GM12878 (cell line): ENCODE data around the gene CYP2U1. TPM values are rescaled to one million over a fixed set of nuclear protein-coding genes. Genes with fewer than 3 reads are reported as not detected.

Experiments used
- CBX3 ChIP-seq: fragments of 200-600 bp; sonication (generic); IDR thresholded peaks from 2 replicates; pipeline ENCODE4 v1.6.1; 2016; ENCODE audit warnings: low read depth, borderline replicate concordance
- EP300 ChIP-seq, 2 experiments: fragments of 150-350 bp in 1 of 2; IDR thresholded peaks; 2 replicates each; pipeline ENCODE4 v1.6.1; 2011 to 2012; ENCODE audit warnings: low read depth in 2 of 2, low read length in 2 of 2, borderline replicate concordance in 1 of 2, improper control_type of control experiment in 1 of 2, inconsistent platforms in 1 of 2; ENCODE audit not compliant: control insufficient read depth in 1 of 2
- EZH2 ChIP-seq: IDR thresholded peaks from 2 replicates; pipeline ENCODE4 v1.6.1; 2012; ENCODE audit warnings: low read depth, mild to moderate bottlenecking, control low read depth, inconsistent platforms, low read length, borderline replicate concordance; ENCODE audit not compliant: control insufficient read depth
- GABPA ChIP-seq: IDR thresholded peaks from 2 replicates; pipeline ENCODE4 v1.6.1; 2014; ENCODE audit warnings: antibody characterized with exemption, low read depth, mild to moderate bottlenecking, inconsistent platforms
- GATAD2B ChIP-seq: fragments of 450-650 bp; conservative IDR thresholded peaks from 2 replicates; pipeline ENCODE4 v1.6.1; 2017; ENCODE audit warnings: low read depth, mild to moderate bottlenecking, moderate library complexity
- HCFC1 ChIP-seq: fragments of 150-350 bp; IDR thresholded peaks from 2 replicates; pipeline ENCODE4 v1.6.1; 2014; ENCODE audit warnings: low read length
- IKZF2 ChIP-seq, 2 experiments: fragments of 450-650 bp; IDR thresholded peaks; 2 replicates each; pipeline ENCODE4 v1.6.1; 2017; ENCODE audit warnings: mild to moderate bottlenecking in 2 of 2, moderate library complexity in 2 of 2
- IRF4 ChIP-seq: IDR thresholded peaks from 2 replicates; pipeline ENCODE4 v1.6.1; 2011; ENCODE audit warnings: low read depth, low read length
- LARP7 ChIP-seq: fragments of 450-650 bp; IDR thresholded peaks from 2 replicates; pipeline ENCODE4 v1.6.1; 2017; ENCODE audit warnings: mild to moderate bottlenecking
- MEF2A ChIP-seq: IDR thresholded peaks from 2 replicates; pipeline ENCODE4 v1.6.1; 2011; ENCODE audit warnings: low read depth, mild to moderate bottlenecking, low read length, moderate library complexity; ENCODE audit not compliant: insufficient read depth
- MTA2 ChIP-seq: fragments of 450-650 bp; IDR thresholded peaks from 2 replicates; pipeline ENCODE4 v1.6.1; 2016; ENCODE audit warnings: low read depth, mild to moderate bottlenecking, moderate library complexity
- NBN ChIP-seq: fragments of 450-650 bp; IDR thresholded peaks from 2 replicates; pipeline ENCODE4 v1.6.1; 2016
- NFIC ChIP-seq: IDR thresholded peaks from 2 replicates; pipeline ENCODE4 v1.6.1; 2012; ENCODE audit warnings: low read depth, mild to moderate bottlenecking, inconsistent platforms, low read length, moderate library complexity
- NFXL1 ChIP-seq: fragments of 450-650 bp; IDR thresholded peaks from 2 replicates; pipeline ENCODE4 v1.6.1; 2017; ENCODE audit warnings: antibody characterized with exemption, mild to moderate bottlenecking, borderline replicate concordance
- NFYA ChIP-seq: IDR thresholded peaks from 2 replicates; pipeline ENCODE4 v1.6.1; 2011; ENCODE audit warnings: low read depth, mild to moderate bottlenecking, low read length, improper control_type of control experiment, borderline replicate concordance
- POLR2A ChIP-seq: IDR thresholded peaks from 2 replicates; pipeline ENCODE4 v1.6.1; 2011; ENCODE audit warnings: low read depth, mild to moderate bottlenecking, low read length
- RCOR1 ChIP-seq: conservative IDR thresholded peaks from 2 replicates; pipeline ENCODE4 v1.6.1; 2012; ENCODE audit warnings: low read depth, low read length, improper control_type of control experiment
- STAT3 ChIP-seq: IDR thresholded peaks from 2 replicates; pipeline ENCODE4 v1.6.1; 2011; ENCODE audit warnings: low read depth, low read length, improper control_type of control experiment
- TCF12 ChIP-seq: IDR thresholded peaks from 2 replicates; pipeline ENCODE4 v1.6.1; 2011; ENCODE audit warnings: low read depth, mild to moderate bottlenecking, low read length
- TCF3 ChIP-seq: IDR thresholded peaks from 2 replicates; pipeline ENCODE4 v1.6.1; 2012; ENCODE audit warnings: low read depth, mild to moderate bottlenecking, low read length, borderline replicate concordance; ENCODE audit not compliant: insufficient read depth
- WRNIP1 ChIP-seq: IDR thresholded peaks from 2 replicates; pipeline ENCODE4 v1.6.1; 2011; ENCODE audit warnings: low read depth, low read length, improper control_type of control experiment, borderline replicate concordance
- polyA plus RNA-seq, 11 experiments: library from polyadenylated mRNA; depleted of rRNA in 4 of 11; unstranded in 6 of 11; stranded (reverse) in 5 of 11; fragments of >200 nt; fragmentation: Nextera tagmentation in 4 of 11; fragmentation: Illumina TruSeq in 1 of 11; extraction: Ambion mirVana in 4 of 11; extraction: Trizol in 1 of 11; gene quantifications; 1 replicate in 1 of 11; 2 replicates in 10 of 11; pipeline versions ENCODE4 v1.2.1 to v1.2.3, GENCODE V29; 2011 to 2016; ENCODE audit warnings: inconsistent platforms in 2 of 11, missing spikeins in 2 of 11, low read depth in 1 of 11
- total RNA-seq, 4 experiments: library from RNA; depleted of rRNA in 3 of 4; stranded (reverse); fragments of >200 nt in 3 of 4; fragmentation: Illumina TruSeq in 1 of 4; extraction: Trizol in 1 of 4; gene quantifications; 2 replicates each; pipeline versions ENCODE4 v1.2.1 to v1.2.3, GENCODE V29; 2013 to 2021
- TF ChIP-seq, protein P1 (sequence below): fragments of 450-650 bp; conservative IDR thresholded peaks from 2 replicates; pipeline ENCODE4 v1.6.1; 2017; ENCODE audit warnings: mild to moderate bottlenecking, moderate library complexity
- TF ChIP-seq, protein P2 (sequence below): IDR thresholded peaks from 2 replicates; pipeline ENCODE4 v1.6.1; 2012; ENCODE audit warnings: improper control_type of control experiment, low read depth, low read length; ENCODE audit not compliant: insufficient replicate concordance
- TF ChIP-seq, protein P3 (sequence below): IDR thresholded peaks from 2 replicates; pipeline ENCODE4 v1.6.1; 2011; ENCODE audit warnings: borderline replicate concordance, low read depth, mild to moderate bottlenecking, moderate library complexity, low read length; ENCODE audit not compliant: insufficient read depth, poor library complexity, severe bottlenecking

Gene CYP2U1
- total and polyA plus RNA-seq, 10 of the 15 experiments (the other 5 are each of a cell fraction or from before 2014, with no cell fraction given) = 0.41 to 3.4 (median 2.9) TPM

DNA sequence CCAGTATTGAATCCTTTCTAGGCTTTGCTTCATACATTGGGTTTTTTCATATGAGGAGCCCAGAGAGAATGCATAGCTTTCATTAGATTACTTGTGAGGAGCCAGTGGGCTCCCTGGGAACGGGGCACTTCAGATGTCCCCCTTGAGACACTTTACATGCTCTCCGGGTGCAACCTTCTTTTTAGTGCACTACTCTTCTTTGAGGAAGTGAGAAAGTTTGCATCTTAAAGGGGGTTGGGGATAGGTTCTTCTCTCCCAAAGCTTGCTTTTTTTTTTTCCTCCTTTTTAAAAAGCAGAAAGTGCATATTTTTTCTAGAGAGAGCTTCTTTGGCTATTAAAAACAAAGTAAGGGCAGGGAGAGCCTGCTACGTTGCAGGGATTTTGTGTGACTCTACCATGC, 62.6 kb downstream of the CYP2U1 start (continued):
- peak in 1 of 2 experiments; percentile 40; a peak in 2 of 4 replicates for TF ChIP-seq IKZF2 (IDR thresholded peaks at IDR 0.05)
- no peak for TF ChIP-seq LARP7
- TF ChIP-seq IRF4 = peak; percentile 64
- TF ChIP-seq NFIC = no peak
- no peak for TF ChIP-seq POLR2A
- peak; percentile 50 for TF ChIP-seq GATAD2B
- peak; percentile 42; the same call in 1 of the 2 replicates for TF ChIP-seq NBN
- TF ChIP-seq, protein P1, sequence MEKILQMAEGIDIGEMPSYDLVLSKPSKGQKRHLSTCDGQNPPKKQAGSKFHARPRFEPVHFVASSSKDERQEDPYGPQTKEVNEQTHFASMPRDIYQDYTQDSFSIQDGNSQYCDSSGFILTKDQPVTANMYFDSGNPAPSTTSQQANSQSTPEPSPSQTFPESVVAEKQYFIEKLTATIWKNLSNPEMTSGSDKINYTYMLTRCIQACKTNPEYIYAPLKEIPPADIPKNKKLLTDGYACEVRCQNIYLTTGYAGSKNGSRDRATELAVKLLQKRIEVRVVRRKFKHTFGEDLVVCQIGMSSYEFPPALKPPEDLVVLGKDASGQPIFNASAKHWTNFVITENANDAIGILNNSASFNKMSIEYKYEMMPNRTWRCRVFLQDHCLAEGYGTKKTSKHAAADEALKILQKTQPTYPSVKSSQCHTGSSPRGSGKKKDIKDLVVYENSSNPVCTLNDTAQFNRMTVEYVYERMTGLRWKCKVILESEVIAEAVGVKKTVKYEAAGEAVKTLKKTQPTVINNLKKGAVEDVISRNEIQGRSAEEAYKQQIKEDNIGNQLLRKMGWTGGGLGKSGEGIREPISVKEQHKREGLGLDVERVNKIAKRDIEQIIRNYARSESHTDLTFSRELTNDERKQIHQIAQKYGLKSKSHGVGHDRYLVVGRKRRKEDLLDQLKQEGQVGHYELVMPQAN = no peak
- no peak for TF ChIP-seq TCF3
- no peak for TF ChIP-seq CBX3
- no peak for TF ChIP-seq NFXL1
- TF ChIP-seq MEF2A = no peak
- TF ChIP-seq GABPA = no peak
- no peak for TF ChIP-seq NFYA
- 0 out of 2 replicates have a peak, but pooled peaks have one; percentile 51 for TF ChIP-seq STAT3
- TF ChIP-seq MTA2 = 0 out of 2 replicates have a peak, but pooled peaks have one; percentile 17
- no peak for TF ChIP-seq HCFC1
- peak in 1 of 2 experiments; percentile 65; a peak in 1 of 4 replicates for TF ChIP-seq EP300 (IDR thresholded peaks at IDR 0.05; ENCODE audit: borderline replicate concordance in 1 of 2, control insufficient read depth in 1 of 2, low read depth in 2 of 2, low read length in 2 of 2)
- no peak for TF ChIP-seq EZH2
- TF ChIP-seq, protein P2, sequence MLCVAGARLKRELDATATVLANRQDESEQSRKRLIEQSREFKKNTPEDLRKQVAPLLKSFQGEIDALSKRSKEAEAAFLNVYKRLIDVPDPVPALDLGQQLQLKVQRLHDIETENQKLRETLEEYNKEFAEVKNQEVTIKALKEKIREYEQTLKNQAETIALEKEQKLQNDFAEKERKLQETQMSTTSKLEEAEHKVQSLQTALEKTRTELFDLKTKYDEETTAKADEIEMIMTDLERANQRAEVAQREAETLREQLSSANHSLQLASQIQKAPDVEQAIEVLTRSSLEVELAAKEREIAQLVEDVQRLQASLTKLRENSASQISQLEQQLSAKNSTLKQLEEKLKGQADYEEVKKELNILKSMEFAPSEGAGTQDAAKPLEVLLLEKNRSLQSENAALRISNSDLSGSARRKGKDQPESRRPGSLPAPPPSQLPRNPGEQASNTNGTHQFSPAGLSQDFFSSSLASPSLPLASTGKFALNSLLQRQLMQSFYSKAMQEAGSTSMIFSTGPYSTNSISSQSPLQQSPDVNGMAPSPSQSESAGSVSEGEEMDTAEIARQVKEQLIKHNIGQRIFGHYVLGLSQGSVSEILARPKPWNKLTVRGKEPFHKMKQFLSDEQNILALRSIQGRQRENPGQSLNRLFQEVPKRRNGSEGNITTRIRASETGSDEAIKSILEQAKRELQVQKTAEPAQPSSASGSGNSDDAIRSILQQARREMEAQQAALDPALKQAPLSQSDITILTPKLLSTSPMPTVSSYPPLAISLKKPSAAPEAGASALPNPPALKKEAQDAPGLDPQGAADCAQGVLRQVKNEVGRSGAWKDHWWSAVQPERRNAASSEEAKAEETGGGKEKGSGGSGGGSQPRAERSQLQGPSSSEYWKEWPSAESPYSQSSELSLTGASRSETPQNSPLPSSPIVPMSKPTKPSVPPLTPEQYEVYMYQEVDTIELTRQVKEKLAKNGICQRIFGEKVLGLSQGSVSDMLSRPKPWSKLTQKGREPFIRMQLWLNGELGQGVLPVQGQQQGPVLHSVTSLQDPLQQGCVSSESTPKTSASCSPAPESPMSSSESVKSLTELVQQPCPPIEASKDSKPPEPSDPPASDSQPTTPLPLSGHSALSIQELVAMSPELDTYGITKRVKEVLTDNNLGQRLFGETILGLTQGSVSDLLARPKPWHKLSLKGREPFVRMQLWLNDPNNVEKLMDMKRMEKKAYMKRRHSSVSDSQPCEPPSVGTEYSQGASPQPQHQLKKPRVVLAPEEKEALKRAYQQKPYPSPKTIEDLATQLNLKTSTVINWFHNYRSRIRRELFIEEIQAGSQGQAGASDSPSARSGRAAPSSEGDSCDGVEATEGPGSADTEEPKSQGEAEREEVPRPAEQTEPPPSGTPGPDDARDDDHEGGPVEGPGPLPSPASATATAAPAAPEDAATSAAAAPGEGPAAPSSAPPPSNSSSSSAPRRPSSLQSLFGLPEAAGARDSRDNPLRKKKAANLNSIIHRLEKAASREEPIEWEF = peak; percentile 88
- TF ChIP-seq, protein P3, sequence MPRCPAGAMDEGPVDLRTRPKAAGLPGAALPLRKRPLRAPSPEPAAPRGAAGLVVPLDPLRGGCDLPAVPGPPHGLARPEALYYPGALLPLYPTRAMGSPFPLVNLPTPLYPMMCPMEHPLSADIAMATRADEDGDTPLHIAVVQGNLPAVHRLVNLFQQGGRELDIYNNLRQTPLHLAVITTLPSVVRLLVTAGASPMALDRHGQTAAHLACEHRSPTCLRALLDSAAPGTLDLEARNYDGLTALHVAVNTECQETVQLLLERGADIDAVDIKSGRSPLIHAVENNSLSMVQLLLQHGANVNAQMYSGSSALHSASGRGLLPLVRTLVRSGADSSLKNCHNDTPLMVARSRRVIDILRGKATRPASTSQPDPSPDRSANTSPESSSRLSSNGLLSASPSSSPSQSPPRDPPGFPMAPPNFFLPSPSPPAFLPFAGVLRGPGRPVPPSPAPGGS = no peak
- TF ChIP-seq WRNIP1 = no peak
- no peak for TF ChIP-seq RCOR1
- TF ChIP-seq TCF12 = peak; percentile 49; the same call in 1 of the 2 replicates
